NOMO-1 treated with dmso at 0.1 percent for 144 hours (cell line): ENCODE measurements around the gene EEF1AKMT1.
"Not testable (repeated sequence)": the region's sequence is repeated elsewhere in the genome, so short reads cannot be mapped to it uniquely, and the experiment has no call there.

Experiments
- DNase-seq: peaks from one replicate; lab custom pipeline; 2025; ENCODE audit not compliant: unreplicated experiment; lab: John Stamatoyannopoulos, UW

EEF1AKMT1 gene

GRCh38 chr13:20778311-20778710 lies 4.5 kb upstream of the EEF1AKMT1 start:
- DNase-seq, result no peak

- DNase-seq, result no peak
Observed at GRCh38 chr13:20776751-20777150, 3.0 kb upstream of the EEF1AKMT1 start.

- DNase-seq, result no peak
Observed at GRCh38 chr13:20775961-20776360, 2.2 kb upstream of the EEF1AKMT1 start.

- no peak for DNase-seq
Observed at GRCh38 chr13:20774746-20775145, 985 bp upstream of the EEF1AKMT1 start.

GRCh38 chr13:20772401-20773131 lies 1.2 kb downstream of the EEF1AKMT1 start:
- DNase-seq, result no peak

- no peak for DNase-seq
Observed at GRCh38 chr13:20769834-20770233, 3.9 kb downstream of the EEF1AKMT1 start.

- no peak for DNase-seq
Observed at GRCh38 chr13:20769091-20769490, 4.7 kb downstream of the EEF1AKMT1 start.

- DNase-seq, result no peak
Observed at GRCh38 chr13:20767309-20767943, 6.3 kb downstream of the EEF1AKMT1 start.

GRCh38 chr13:20760872-20761271 lies 12.9 kb downstream of the EEF1AKMT1 start:
- DNase-seq, result no peak

GRCh38 chr13:20754009-20754408 lies 19.8 kb downstream of the EEF1AKMT1 start:
- DNase-seq, result no peak

GRCh38 chr13:20749377-20749776 lies 24.4 kb downstream of the EEF1AKMT1 start:
- no peak for DNase-seq

GRCh38 chr13:20743830-20744404 lies 29.8 kb downstream of the EEF1AKMT1 start:
- not testable (repeated sequence) for DNase-seq

GRCh38 chr13:20740021-20740420 lies 33.7 kb downstream of the EEF1AKMT1 start:
- DNase-seq, result no peak

- no peak for DNase-seq
Observed at GRCh38 chr13:20738616-20739015, 35.1 kb downstream of the EEF1AKMT1 start.

GRCh38 chr13:20729633-20730585 lies 43.9 kb downstream of the EEF1AKMT1 start:
- DNase-seq, result no peak

- DNase-seq, result no peak
Observed at GRCh38 chr13:20728579-20729311, 45.0 kb downstream of the EEF1AKMT1 start.

GRCh38 chr13:20727856-20728255 lies 45.9 kb downstream of the EEF1AKMT1 start:
- DNase-seq, result no peak

- no peak for DNase-seq
Observed at GRCh38 chr13:20721454-20722357, 52.1 kb downstream of the EEF1AKMT1 start.

GRCh38 chr13:20721058-20721453 lies 52.7 kb downstream of the EEF1AKMT1 start:
- no peak for DNase-seq
